HEK293T (cell line): ENCODE measurements around the gene RTTN.

ENCODE experiments used
- ARNT ChIP-seq: fragments of 450-650 bp; IDR thresholded peaks from 2 replicates; pipeline ENCODE4 v1.6.1; 2017; ENCODE audit warnings: mild to moderate bottlenecking
- CTBP1 ChIP-seq: fragments of 450-650 bp; IDR thresholded peaks from 2 replicates; pipeline ENCODE4 v1.6.1; 2016; ENCODE audit warnings: borderline replicate concordance
- ELF4 ChIP-seq: fragments of 450-650 bp; IDR thresholded peaks from 2 replicates; pipeline ENCODE4 v1.6.1; 2017; ENCODE audit warnings: antibody characterized with exemption
- FOXA1 ChIP-seq: fragments of 450-650 bp; IDR thresholded peaks from 2 replicates; pipeline ENCODE4 v1.6.1; 2016; ENCODE audit warnings: mild to moderate bottlenecking
- FOXK2 ChIP-seq: fragments of 450-650 bp; IDR thresholded peaks from 2 replicates; pipeline ENCODE4 v1.6.1; 2016; ENCODE audit warnings: mild to moderate bottlenecking
- FOXM1 ChIP-seq: fragments of 450-650 bp; IDR thresholded peaks from 2 replicates; pipeline ENCODE4 v1.6.1; 2017; ENCODE audit warnings: mild to moderate bottlenecking, borderline replicate concordance
- HDGF ChIP-seq: fragments of 450-650 bp; IDR thresholded peaks from 2 replicates; pipeline ENCODE4 v1.6.1; 2017; ENCODE audit warnings: antibody characterized with exemption, borderline replicate concordance
- SP1 ChIP-seq: fragments of 450-650 bp; IDR thresholded peaks from 2 replicates; pipeline ENCODE4 v1.6.1; 2017
- SUZ12 ChIP-seq: fragments of 450-650 bp; IDR thresholded peaks from 2 replicates; pipeline ENCODE4 v1.6.1; 2016; ENCODE audit warnings: mild to moderate bottlenecking
- ZNF384 ChIP-seq: fragments of 450-650 bp; IDR thresholded peaks from 2 replicates; pipeline ENCODE4 v1.6.1; 2016
- TF ChIP-seq, protein P1 (sequence below): fragments of 450-650 bp; IDR thresholded peaks from 2 replicates; pipeline ENCODE4 v1.6.1; 2016

GRCh38 chr18:70149616-70150301 is 55.7 kb downstream of the RTTN start:
- no peak for TF ChIP-seq FOXK2
- no peak for TF ChIP-seq ARNT
- no peak for TF ChIP-seq HDGF
- TF ChIP-seq FOXA1 = no peak
- TF ChIP-seq ZNF384 = no peak
- TF ChIP-seq SUZ12 = no peak
- TF ChIP-seq ELF4 = no peak
- TF ChIP-seq SP1 = no peak
- TF ChIP-seq, protein P1, sequence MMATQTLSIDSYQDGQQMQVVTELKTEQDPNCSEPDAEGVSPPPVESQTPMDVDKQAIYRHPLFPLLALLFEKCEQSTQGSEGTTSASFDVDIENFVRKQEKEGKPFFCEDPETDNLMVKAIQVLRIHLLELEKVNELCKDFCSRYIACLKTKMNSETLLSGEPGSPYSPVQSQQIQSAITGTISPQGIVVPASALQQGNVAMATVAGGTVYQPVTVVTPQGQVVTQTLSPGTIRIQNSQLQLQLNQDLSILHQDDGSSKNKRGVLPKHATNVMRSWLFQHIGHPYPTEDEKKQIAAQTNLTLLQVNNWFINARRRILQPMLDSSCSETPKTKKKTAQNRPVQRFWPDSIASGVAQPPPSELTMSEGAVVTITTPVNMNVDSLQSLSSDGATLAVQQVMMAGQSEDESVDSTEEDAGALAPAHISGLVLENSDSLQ = no peak
- no peak for TF ChIP-seq FOXM1
- TF ChIP-seq CTBP1 = no peak
